ENCODE measurements around the gene PHB1.

PHB1 gene

DNA sequence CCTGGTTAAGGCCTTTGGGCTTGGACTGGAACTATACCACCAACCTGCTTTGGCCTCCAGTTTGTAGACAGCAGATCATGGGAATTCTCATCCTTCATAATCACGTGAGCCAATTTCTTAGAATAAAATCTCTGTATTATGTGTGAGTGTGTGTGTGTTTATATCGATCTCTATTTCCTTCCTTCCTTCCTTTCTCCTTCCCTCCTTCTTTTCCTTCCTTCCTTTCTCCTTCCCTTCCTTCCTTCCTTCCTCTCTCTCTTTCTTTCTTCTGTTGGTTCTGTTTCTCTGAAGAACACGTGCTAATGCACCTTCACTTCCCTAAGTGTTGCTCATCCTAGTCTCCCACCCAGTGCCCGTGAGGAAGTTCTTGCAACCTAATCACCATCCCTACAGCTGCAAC is 35.5 kb upstream of the PHB1 start:
- ChIA-PET POLR2A (no interaction called here), CTCF (no interaction called here)
- Histone ChIP-seq H3K4me1 (ENCODE audit: control insufficient read depth, insufficient read depth, low read length) (no peaks in the 10 kb centered on the region), H3K9me3 (ENCODE audit: control insufficient read depth, insufficient read depth, low read depth, low read length) (no peaks in the 10 kb centered on the region), H3K36me3 (ENCODE audit: control insufficient read depth in 2 of 2, insufficient read depth in 1 of 2, low read length in 2 of 2) (no peaks in the 10 kb centered on the region), H3K4me3 (ENCODE audit: low read depth, low read length) (no peak overlapping the region), H3K27ac (ENCODE audit: extremely low read depth, low read depth, low read length) (no peak overlapping the region)
- TF ChIP-seq REST (tag by site-specific recombination; IDR thresholded peaks at IDR 0.05) (no peak), ZNF366 (tag by site-specific recombination; conservative IDR thresholded peaks at IDR 0.05) (peak; percentile 92)

GRCh38 chr17:49447628-49448302 is 33.1 kb upstream of the PHB1 start:
- Histone ChIP-seq H3K9me3 (ENCODE audit: control insufficient read depth, insufficient read depth, low read depth, low read length) (no peaks in the 10 kb centered on the region), H3K36me3 (ENCODE audit: control insufficient read depth in 2 of 2, insufficient read depth in 1 of 2, low read length in 2 of 2) (no peaks in the 10 kb centered on the region), H3K4me3 (ENCODE audit: low read depth, low read length) (no peak overlapping the region), H3K27ac (ENCODE audit: extremely low read depth, low read depth, low read length) (no peak overlapping the region), H3K4me1 (ENCODE audit: control insufficient read depth, insufficient read depth, low read length) (no peaks in the 10 kb centered on the region)
- TF ChIP-seq FEZF1 (tag by site-specific recombination; IDR thresholded peaks at IDR 0.05) = no peak
- no peak for TF ChIP-seq ZIC2 (tag by site-specific recombination; IDR thresholded peaks at IDR 0.05)
- TF ChIP-seq ZNF311 (tag by site-specific recombination; IDR thresholded peaks at IDR 0.05; ENCODE audit: borderline replicate concordance) = no peak
- TF ChIP-seq ZNF707 (tag by site-specific recombination; IDR thresholded peaks at IDR 0.05) = no peak
- no peak for TF ChIP-seq MYNN (tag by site-specific recombination; IDR thresholded peaks at IDR 0.05; ENCODE audit: borderline replicate concordance)
- no peak for TF ChIP-seq ZNF692 (tag by site-specific recombination; IDR thresholded peaks at IDR 0.05)
- TF ChIP-seq SETDB1 (IDR thresholded peaks at IDR 0.05; ENCODE audit: insufficient read length, low read length) = no peak
- no peak for TF ChIP-seq MZF1 (tag by site-specific recombination; IDR thresholded peaks at IDR 0.05; ENCODE audit: borderline replicate concordance)
- no peak for TF ChIP-seq KLF16 (tag by site-specific recombination; IDR thresholded peaks at IDR 0.05)
- no peak for TF ChIP-seq ZNF221 (tag by site-specific recombination; IDR thresholded peaks at IDR 0.05; ENCODE audit: borderline replicate concordance)
- TF ChIP-seq ZNF544 (tag by site-specific recombination; IDR thresholded peaks at IDR 0.05) = no peak
- TF ChIP-seq, protein P1, sequence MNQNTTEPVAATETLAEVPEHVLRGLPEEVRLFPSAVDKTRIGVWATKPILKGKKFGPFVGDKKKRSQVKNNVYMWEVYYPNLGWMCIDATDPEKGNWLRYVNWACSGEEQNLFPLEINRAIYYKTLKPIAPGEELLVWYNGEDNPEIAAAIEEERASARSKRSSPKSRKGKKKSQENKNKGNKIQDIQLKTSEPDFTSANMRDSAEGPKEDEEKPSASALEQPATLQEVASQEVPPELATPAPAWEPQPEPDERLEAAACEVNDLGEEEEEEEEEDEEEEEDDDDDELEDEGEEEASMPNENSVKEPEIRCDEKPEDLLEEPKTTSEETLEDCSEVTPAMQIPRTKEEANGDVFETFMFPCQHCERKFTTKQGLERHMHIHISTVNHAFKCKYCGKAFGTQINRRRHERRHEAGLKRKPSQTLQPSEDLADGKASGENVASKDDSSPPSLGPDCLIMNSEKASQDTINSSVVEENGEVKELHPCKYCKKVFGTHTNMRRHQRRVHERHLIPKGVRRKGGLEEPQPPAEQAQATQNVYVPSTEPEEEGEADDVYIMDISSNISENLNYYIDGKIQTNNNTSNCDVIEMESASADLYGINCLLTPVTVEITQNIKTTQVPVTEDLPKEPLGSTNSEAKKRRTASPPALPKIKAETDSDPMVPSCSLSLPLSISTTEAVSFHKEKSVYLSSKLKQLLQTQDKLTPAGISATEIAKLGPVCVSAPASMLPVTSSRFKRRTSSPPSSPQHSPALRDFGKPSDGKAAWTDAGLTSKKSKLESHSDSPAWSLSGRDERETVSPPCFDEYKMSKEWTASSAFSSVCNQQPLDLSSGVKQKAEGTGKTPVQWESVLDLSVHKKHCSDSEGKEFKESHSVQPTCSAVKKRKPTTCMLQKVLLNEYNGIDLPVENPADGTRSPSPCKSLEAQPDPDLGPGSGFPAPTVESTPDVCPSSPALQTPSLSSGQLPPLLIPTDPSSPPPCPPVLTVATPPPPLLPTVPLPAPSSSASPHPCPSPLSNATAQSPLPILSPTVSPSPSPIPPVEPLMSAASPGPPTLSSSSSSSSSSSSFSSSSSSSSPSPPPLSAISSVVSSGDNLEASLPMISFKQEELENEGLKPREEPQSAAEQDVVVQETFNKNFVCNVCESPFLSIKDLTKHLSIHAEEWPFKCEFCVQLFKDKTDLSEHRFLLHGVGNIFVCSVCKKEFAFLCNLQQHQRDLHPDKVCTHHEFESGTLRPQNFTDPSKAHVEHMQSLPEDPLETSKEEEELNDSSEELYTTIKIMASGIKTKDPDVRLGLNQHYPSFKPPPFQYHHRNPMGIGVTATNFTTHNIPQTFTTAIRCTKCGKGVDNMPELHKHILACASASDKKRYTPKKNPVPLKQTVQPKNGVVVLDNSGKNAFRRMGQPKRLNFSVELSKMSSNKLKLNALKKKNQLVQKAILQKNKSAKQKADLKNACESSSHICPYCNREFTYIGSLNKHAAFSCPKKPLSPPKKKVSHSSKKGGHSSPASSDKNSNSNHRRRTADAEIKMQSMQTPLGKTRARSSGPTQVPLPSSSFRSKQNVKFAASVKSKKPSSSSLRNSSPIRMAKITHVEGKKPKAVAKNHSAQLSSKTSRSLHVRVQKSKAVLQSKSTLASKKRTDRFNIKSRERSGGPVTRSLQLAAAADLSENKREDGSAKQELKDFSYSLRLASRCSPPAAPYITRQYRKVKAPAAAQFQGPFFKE (tag by site-specific recombination; IDR thresholded peaks at IDR 0.05; ENCODE audit: borderline replicate concordance) = no peak
- no peak for TF ChIP-seq ZNF843 (tag by site-specific recombination; IDR thresholded peaks at IDR 0.05)
- no peak for TF ChIP-seq ZNF624 (tag by site-specific recombination; IDR thresholded peaks at IDR 0.05)
- ChIA-PET POLR2A (no interaction called here), CTCF (interaction anchor here (0.7 to 1.9 kb wide), 7 partner anchors 8 to 109 kb away, joined by 3 to 8 read pairs (median 3); no protein-coding TSS in a partner anchor)
